Activated T-cell treated with anti-CD3 and anti-CD28 coated beads for 24 hours (primary cell): Measurements from ENCODE around the gene LDLRAD3.

Experiments
- DNase-seq: peaks from one replicate; pipeline ENCODE4 v3.0.0-alpha.2; 2020; ENCODE audit warnings: low read depth

The LDLRAD3 gene

GRCh38 chr11:36213393-36213840 is 269.6 kb downstream of the LDLRAD3 start:
- no peak for DNase-seq

- DNase-seq = no peak
Measured at GRCh38 chr11:36214480-36214879, 270.6 kb downstream of the LDLRAD3 start.

GRCh38 chr11:36214976-36215692 is 271.3 kb downstream of the LDLRAD3 start:
- DNase-seq = no peak

DNA sequence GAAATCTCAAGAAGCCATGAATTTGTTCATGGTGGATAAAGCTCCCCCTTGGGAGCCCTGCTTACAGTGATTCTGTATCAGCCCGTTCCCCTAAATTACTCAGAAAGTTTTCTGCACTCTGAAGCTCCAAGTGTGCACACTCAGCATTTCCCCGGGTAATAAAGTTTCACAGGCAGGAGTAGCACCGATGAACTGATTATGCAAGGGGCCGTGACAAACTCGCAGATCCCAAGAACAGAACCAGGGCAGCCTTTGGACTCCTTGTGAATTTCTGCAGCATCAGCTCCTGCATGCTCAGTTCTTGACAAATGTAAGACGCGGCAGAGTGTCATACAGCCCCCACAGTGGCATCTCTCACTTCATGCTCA is 271.8 kb downstream of the LDLRAD3 start:
- no peak for DNase-seq

GRCh38 chr11:36216061-36216615 is 272.3 kb downstream of the LDLRAD3 start:
- no peak for DNase-seq

- DNase-seq = no peak
Measured at GRCh38 chr11:36218283-36218921, 274.5 kb downstream of the LDLRAD3 start.

DNA sequence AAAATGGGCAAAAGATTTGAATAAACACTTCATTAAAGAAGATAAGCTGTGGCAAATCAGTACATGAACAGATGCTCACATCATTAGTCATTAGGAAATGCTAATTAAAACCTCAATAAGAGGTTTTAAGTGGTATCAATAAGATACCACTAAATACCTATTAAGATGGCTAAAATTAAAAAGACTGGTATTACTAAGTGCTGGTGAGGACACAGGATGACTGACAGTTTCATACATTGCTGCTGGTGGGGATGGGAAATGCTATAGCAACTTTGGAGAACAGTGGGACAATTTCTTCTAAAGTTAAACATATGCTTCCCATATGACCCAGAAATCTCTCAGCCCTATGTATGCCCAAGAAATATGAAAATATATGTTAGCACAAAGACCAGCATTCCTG is 276.1 kb downstream of the LDLRAD3 start:
- no peak for DNase-seq

DNA sequence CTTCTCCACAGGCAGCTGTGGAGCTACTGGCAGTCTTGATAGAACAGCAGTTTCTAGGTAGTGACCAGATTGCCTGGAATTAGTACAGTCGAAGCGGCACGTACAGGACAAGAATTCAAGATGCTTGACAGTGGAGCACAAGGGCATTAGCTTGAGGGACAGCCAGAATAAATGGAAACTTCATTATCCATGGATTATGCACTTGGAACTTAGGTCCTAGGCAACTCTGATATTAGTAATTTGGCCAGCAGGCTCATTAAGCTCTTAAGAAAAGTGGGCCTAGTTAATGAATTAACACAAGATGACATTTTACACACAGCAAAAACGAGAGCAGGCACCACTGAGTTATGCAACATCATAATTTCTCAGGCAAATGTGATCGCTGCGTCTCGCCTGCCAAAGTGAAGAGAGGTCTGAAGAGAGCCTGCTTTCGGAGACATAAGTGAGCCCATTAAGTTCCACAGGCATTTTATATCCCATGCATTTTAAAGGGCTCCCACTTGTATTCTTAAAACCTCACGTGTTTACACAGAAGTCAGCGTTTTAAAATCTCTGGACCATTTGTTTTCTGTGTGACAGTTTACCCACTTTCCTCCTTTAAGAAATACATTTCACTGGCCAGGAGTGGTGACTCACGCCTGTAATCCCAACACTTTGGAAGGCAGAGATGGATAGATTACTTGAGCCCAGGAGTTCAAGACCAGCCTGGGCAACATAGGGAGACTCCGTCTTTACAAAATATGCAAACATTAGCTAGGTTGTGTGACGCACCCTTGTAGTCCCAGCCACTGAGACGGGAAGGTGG is 279.2 kb downstream of the LDLRAD3 start:
- no peak for DNase-seq

GRCh38 chr11:36224209-36224882 is 280.5 kb downstream of the LDLRAD3 start:
- DNase-seq = no peak

GRCh38 chr11:36227044-36227443 is 283.2 kb downstream of the LDLRAD3 start:
- no peak for DNase-seq

GRCh38 chr11:36228689-36229088 is 284.8 kb downstream of the LDLRAD3 start:
- no peak for DNase-seq

GRCh38 chr11:36229091-36229705 is 285.3 kb downstream of the LDLRAD3 start:
- DNase-seq = no peak

DNA sequence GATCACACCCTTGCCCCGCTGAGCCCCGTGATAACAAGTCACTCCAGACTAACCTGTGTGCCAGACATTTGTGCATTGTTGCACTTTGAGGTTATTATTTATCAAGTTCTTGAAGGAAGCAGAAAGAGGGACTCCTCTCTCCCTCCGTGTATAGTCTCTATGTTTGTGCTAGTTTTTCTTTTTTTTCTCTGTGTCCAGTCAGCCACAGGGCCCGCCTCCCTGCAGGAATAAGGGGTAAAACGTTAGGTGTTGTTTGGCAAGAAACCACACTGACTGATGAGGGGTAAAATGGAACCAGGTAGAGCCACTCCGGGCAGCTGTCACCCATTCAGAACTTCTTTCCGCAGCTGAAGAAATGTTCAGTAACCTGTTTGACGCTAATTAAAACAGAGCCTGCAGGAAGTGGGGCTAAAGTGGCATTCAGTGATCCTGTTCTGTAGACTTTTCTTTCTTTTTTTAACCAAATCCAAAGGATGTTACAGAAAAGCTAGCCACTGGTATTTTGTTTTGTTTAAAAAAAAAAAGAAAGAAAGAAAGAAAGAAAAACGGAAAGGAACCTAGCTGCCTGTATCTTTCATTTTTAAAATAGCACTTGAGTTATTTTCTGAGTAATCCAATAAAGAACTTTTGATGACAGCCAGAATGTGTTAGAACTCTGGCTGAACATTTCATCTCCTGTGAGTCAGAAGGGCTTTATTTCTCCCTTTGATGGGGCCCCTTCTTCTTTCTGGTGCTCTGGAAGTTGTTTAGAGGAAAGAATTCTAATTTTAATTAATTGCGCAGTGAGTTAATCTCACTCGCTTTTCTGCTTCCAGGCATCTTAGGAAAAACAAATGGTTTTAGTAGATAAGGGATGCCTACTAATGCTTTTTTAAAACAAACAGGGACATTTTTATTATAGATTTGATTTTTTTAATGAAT is 287.2 kb downstream of the LDLRAD3 start:
- no peak for DNase-seq

- no peak for DNase-seq
Measured at GRCh38 chr11:36233204-36233603, 289.3 kb downstream of the LDLRAD3 start.

DNA sequence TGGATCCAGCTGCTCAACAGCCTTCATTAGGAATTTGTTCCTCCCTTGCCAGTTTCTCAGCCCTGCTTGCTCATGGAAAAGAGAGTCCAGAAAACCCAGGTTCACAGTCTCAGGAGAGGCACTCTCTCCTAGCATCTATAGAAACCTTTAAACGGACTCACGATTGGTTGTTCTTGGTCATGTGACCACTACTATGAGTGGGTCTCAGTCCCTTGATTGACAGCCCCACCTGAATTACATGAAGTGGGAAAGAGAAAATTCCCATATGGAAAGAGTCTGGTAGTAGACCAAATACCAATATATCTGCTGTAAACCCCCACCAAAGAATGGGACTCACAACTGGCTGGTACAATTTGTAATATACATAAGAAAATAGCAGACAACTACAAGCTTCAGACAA is 291.0 kb downstream of the LDLRAD3 start:
- no peak for DNase-seq

DNA sequence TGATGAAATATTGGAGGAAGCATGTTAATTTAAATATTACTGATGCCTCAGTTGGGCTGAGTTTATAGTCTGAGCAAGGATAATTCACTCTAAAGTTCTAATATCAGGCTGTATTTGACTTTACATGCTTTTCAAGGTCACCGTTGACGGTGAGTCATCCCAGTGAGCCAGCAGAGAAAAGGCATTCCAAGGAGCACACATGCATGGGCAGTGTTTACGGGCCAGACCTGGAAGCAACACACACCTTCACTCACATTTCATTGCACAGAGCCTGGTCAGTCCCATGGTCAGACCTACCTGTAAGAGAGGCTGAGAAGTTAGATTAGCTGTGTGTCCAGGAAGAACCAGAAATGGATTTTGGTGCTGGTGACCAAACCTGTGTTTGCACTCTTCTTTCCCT is 291.9 kb downstream of the LDLRAD3 start:
- DNase-seq = no peak

- no peak for DNase-seq
Measured at GRCh38 chr11:36237391-36237790, 293.5 kb downstream of the LDLRAD3 start.

- DNase-seq = no peak
Measured at GRCh38 chr11:36238036-36238631, 294.3 kb downstream of the LDLRAD3 start.

DNA sequence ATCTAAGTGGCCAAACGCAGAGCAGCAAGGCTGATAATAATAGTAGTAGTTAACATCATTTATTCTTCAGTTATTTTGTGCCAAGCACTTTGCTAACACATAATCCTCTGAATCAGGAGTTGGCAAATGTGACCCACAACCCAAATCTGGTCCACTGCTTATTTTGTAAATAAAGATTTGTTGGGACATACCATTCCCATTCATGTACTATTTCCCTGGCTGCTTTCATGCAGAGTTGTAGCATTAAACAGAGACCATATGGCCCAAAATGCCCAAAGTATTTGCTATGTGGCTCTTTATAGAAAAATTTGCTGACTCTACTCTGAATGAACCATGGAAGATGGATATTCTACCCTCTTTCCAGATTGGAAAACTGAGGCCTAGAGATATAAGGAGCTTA is 295.0 kb downstream of the LDLRAD3 start:
- DNase-seq = no peak

DNA sequence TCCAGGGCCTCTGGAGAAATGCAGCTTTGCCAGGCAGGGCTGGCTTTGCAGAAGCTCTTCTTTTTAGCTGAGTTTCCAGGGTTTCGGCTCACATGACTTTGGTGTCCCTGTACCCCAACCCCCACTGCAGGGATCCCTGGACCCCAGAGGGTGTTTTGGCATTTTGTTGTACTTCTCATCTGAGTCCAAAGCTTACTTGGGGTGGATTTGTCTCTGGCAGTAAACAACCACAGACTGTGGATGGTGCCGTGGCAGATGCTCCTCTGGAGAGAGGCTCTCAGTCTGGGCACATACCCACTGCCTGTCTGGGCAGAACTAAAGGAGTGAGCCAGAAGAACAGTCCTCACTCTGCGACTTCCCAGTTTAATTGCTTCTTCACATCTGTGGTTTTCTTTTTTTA is 295.8 kb downstream of the LDLRAD3 start:
- no peak for DNase-seq
